Activated T-helper 1 cell treated with anti-CD3 and anti-CD28 coated beads, Interleukin-12 subunit alpha, Interleukin-12 subunit beta, Interleukin-2, Interleukin-4 antibody, amounts not matched to agents 30 ng/mL and 10 ng/mL and 1 ng/mL, durations not matched to agents 14 hours and 24 hours and 36 hours (primary cell): ENCODE measurements around the gene MAP1S. TPM values are rescaled to one million over a fixed set of nuclear protein-coding genes. Genes with fewer than 3 reads are reported as not detected.

ENCODE experiments used
- DNase-seq: peaks from one replicate; pipeline ENCODE4 v3.0.0; 2021; ENCODE audit warnings: low spot score
- H3K27ac Mint-ChIP-seq: one replicate; pipeline ENCODE4 v1.8.0; 2021; ENCODE audit warnings: mild to moderate bottlenecking, mixed read lengths
- H3K27me3 Mint-ChIP-seq: one replicate; pipeline ENCODE4 v1.8.0; 2022; ENCODE audit warnings: mild to moderate bottlenecking, moderate library complexity, mixed read lengths; ENCODE audit not compliant: insufficient read depth
- H3K36me3 Mint-ChIP-seq: one replicate; pipeline ENCODE4 v1.8.0; 2021; ENCODE audit warnings: low read depth, mixed read lengths
- H3K4me1 Mint-ChIP-seq: one replicate; pipeline ENCODE4 v1.8.0; 2021; ENCODE audit warnings: low read depth, mixed read lengths
- H3K4me3 Mint-ChIP-seq: one replicate; pipeline ENCODE4 v1.8.0; 2021; ENCODE audit warnings: mild to moderate bottlenecking, moderate library complexity, mixed read lengths
- H3K9me3 Mint-ChIP-seq: one replicate; pipeline ENCODE4 v1.8.0; 2021; ENCODE audit warnings: mixed read lengths
- intact Hi-C: fragments of 100-400 bp; cut with micrococcal nuclease; formaldehyde crosslinking; loops from one replicate; pipeline ENCODE4 v1.15.1; 2024
- total RNA-seq: library from RNA; stranded (reverse); gene quantifications from 2 replicates; pipeline ENCODE4 v1.2.3, GENCODE V29; 2022

Gene MAP1S
- total RNA-seq, 1 donor from 2014 or later, result 81.7 TPM

DNA sequence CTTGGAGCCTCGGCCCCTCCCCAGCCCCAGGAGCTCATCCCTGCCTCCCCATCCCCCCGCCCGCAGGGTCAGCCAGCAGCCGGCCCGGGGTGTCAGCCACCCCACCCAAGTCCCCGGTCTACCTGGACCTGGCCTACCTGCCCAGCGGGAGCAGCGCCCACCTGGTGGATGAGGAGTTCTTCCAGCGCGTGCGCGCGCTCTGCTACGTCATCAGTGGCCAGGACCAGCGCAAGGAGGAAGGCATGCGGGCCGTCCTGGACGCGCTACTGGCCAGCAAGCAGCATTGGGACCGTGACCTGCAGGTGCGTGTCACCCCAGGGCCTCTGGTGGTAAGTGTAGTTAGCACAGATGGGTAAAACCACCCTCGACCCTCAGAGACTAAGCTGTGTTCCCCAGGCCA is 13.8 kb downstream of the MAP1S start:
- Mint-ChIP-seq H3K9me3 (no peaks in the 10 kb centered on the region), H3K4me3 (no peak overlapping the region), H3K27ac (no peak overlapping the region), H3K4me1 (peaks cover 5% of the 10 kb centered on the region), H3K36me3 (peaks cover 32% of the 10 kb centered on the region), H3K27me3 (no peaks in the 10 kb centered on the region)
- no peak for DNase-seq
- intact Hi-C loops, result no loop called here

- Mint-ChIP-seq H3K27ac (no peak overlapping the region), H3K36me3 (peaks cover 34% of the 10 kb centered on the region), H3K4me1 (peaks cover 11% of the 10 kb centered on the region), H3K4me3 (no peak overlapping the region), H3K27me3 (no peaks in the 10 kb centered on the region), H3K9me3 (no peaks in the 10 kb centered on the region)
- no peak for DNase-seq
- intact Hi-C loops, result no loop called here
Observed at GRCh38 chr19:17734146-17734545, 14.9 kb downstream of the MAP1S start.

DNA sequence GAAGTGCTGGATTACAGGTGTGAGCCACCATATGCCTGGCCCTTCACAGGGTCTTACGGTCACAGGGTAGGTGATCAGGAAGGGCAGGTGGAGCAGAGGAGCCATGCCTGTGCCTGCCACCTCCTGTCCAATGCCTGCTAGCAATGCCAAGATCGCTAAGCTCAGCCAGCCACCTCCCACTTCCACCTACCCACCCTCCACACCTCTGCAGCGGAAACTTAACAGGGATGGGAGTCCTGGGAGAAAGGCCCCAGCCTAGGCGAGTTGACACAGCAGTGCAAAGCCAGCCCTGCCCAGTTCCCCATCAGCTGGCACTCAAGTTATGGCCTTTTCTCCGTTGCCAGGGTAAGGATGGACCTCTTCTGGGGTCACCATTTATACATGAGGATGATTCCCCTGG is 16.1 kb downstream of the MAP1S start:
- Mint-ChIP-seq H3K36me3 (peaks cover 31% of the 10 kb centered on the region), H3K4me1 (peaks cover 18% of the 10 kb centered on the region), H3K27ac (no peak overlapping the region), H3K4me3 (no peak overlapping the region), H3K9me3 (no peaks in the 10 kb centered on the region), H3K27me3 (no peaks in the 10 kb centered on the region)
- intact Hi-C loops, result no loop called here
- no peak for DNase-seq

- DNase-seq, result no peak
- Mint-ChIP-seq H3K4me1 (peaks cover 12% of the 10 kb centered on the region), H3K36me3 (peaks cover 13% of the 10 kb centered on the region), H3K27ac (no peak overlapping the region), H3K27me3 (no peaks in the 10 kb centered on the region), H3K4me3 (no peak overlapping the region), H3K9me3 (no peaks in the 10 kb centered on the region)
- intact Hi-C loops, result no loop called here
Observed at GRCh38 chr19:17737690-17738153, 18.4 kb downstream of the MAP1S start.

GRCh38 chr19:17739121-17739875 is 20.0 kb downstream of the MAP1S start:
- intact Hi-C loops, result no loop called here
- no peak overlapping the region for H3K4me3 Mint-ChIP-seq
- H3K27me3 Mint-ChIP-seq, result no peaks in the 10 kb centered on the region
- peaks cover 17% of the 10 kb centered on the region for H3K4me1 Mint-ChIP-seq
- DNase-seq, result no peak
- peak overlapping the region; percentile 27 for H3K27ac Mint-ChIP-seq
- no peaks in the 10 kb centered on the region for H3K9me3 Mint-ChIP-seq
- H3K36me3 Mint-ChIP-seq, result peaks cover 7% of the 10 kb centered on the region

DNA sequence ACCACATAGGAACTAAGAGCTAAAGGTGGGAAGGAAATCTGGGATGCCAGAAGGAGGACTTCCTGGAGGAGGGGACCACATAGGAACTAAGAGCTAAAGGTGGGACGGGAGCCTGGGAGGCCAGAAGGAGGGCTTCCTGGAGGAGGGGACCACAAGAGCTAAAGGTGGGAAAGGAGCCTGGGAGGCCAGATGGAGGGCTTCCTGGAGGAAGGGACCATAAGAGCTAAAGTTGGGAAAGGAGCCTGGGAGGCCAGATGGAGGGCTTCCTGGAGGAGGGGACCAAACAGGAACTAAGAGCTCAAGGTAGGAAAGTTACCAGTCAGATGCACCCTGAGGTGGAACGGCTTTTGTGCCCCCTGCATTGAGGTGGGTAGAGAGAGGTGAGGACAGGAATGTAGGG is 22.2 kb downstream of the MAP1S start:
- Mint-ChIP-seq H3K36me3 (peaks cover 4% of the 10 kb centered on the region), H3K4me3 (no peak overlapping the region), H3K9me3 (no peaks in the 10 kb centered on the region), H3K27ac (no peak overlapping the region), H3K27me3 (no peaks in the 10 kb centered on the region), H3K4me1 (peaks cover 19% of the 10 kb centered on the region)
- intact Hi-C loops, result no loop called here
- no peak for DNase-seq

GRCh38 chr19:17743874-17744580 is 24.7 kb downstream of the MAP1S start:
- no peaks in the 10 kb centered on the region for H3K27me3 Mint-ChIP-seq
- H3K27ac Mint-ChIP-seq, result peak overlapping the region; percentile 67
- H3K4me1 Mint-ChIP-seq, result peaks cover 26% of the 10 kb centered on the region
- no peaks in the 10 kb centered on the region for H3K9me3 Mint-ChIP-seq
- H3K4me3 Mint-ChIP-seq, result no peak overlapping the region
- no peak for DNase-seq
- intact Hi-C loops, result no loop called here
- peaks cover 2% of the 10 kb centered on the region for H3K36me3 Mint-ChIP-seq

- peaks cover 10% of the 10 kb centered on the region for H3K36me3 Mint-ChIP-seq
- intact Hi-C loops, result loop anchor here (1.0 kb wide), 6 partner anchors 28 to 344 kb away; partner anchors contain the start of genes COLGALT1, MAP1S and PGLS
- no peaks in the 10 kb centered on the region for H3K9me3 Mint-ChIP-seq
- H3K4me1 Mint-ChIP-seq, result peaks cover 49% of the 10 kb centered on the region
- peak overlapping the region; percentile 97 for H3K4me3 Mint-ChIP-seq
- peak overlapping the region; percentile 71 for H3K27ac Mint-ChIP-seq
- peak; percentile 93 for DNase-seq
- no peaks in the 10 kb centered on the region for H3K27me3 Mint-ChIP-seq
Observed at GRCh38 chr19:17747205-17748098, 28.2 kb downstream of the MAP1S start.

DNA sequence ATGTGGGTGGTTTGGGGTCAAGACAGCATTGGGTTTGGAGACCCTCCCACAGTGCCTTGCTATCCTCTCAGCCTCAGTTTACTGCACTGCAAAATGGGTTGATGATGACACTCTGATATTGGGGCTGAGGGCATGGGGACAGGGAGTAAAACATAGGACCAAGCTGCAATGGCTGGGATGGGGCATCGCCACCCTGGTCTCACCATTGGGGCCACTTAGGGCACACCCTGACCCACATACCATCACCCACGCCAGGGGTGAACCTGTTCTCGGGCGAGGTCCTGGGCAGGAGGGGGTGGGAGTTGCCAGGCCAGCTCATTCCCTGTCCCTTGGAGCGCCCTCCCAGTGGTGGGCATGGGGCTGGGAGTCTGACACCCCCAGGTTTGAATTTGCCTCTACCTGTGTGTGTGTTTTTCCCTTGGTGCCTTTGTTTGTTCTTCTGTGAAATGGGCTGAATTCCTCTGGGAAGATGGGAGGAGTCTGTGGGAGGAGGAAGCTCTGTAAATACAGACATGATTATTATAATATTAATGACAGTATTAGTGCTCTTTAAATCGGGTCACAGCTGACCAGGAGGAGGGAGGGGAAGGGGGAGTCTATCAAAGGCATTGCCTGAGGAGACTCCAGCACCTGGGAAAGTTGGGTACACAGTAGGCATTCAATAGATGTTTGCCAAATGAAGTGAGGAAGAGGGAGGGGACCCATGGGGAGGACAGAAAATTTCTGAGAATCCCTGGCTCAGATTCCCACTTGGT is 29.8 kb downstream of the MAP1S start:
- Mint-ChIP-seq H3K4me1 (peaks cover 49% of the 10 kb centered on the region), H3K27me3 (no peaks in the 10 kb centered on the region), H3K36me3 (peaks cover 12% of the 10 kb centered on the region), H3K4me3 (peak overlapping the region; percentile 97), H3K27ac (peak overlapping the region; percentile 99), H3K9me3 (no peaks in the 10 kb centered on the region)
- intact Hi-C loops, result no loop called here
- DNase-seq, result no peak

- H3K36me3 Mint-ChIP-seq, result peaks cover 20% of the 10 kb centered on the region
- no peak for DNase-seq
- peaks cover 56% of the 10 kb centered on the region for H3K4me1 Mint-ChIP-seq
- peak overlapping the region; percentile 97 for H3K4me3 Mint-ChIP-seq
- H3K27ac Mint-ChIP-seq, result peak overlapping the region; percentile 99
- no peaks in the 10 kb centered on the region for H3K27me3 Mint-ChIP-seq
- intact Hi-C loops, result loop anchor here (5.0 kb wide), 2 partner anchors 143 to 213 kb away; no protein-coding TSS in a partner anchor
- no peaks in the 10 kb centered on the region for H3K9me3 Mint-ChIP-seq
Observed at GRCh38 chr19:17749912-17750317, 30.6 kb downstream of the MAP1S start.

GRCh38 chr19:17751103-17751911 is 32.0 kb downstream of the MAP1S start, which contains the start of gene FCHO1:
FCHO1 (plus strand) TSS chr19:17751477; CDS start chr19:17755165, 3,688 bp downstream.
- Mint-ChIP-seq H3K4me1 (peaks cover 69% of the 10 kb centered on the region), H3K27ac (peak within 1 kb of the TSS; percentile 99), H3K27me3 (no peaks in the 10 kb centered on the region), H3K4me3 (peak within 1 kb of the TSS; percentile 97), H3K9me3 (no peaks in the 10 kb centered on the region), H3K36me3 (peaks cover 30% of the 10 kb centered on the region)
- intact Hi-C loops, result loop anchor here (1.0 to 5.0 kb wide), 3 partner anchors 32 to 214 kb away; partner anchors contain the start of gene MAP1S
- DNase-seq, result peak; percentile 81
